Measurements from ENCODE around the gene FEM1C.
"Not testable (repeated sequence)": the region's sequence is repeated elsewhere in the genome, so short reads cannot be mapped to it uniquely, and the experiment has no call there.

FEM1C gene

DNA sequence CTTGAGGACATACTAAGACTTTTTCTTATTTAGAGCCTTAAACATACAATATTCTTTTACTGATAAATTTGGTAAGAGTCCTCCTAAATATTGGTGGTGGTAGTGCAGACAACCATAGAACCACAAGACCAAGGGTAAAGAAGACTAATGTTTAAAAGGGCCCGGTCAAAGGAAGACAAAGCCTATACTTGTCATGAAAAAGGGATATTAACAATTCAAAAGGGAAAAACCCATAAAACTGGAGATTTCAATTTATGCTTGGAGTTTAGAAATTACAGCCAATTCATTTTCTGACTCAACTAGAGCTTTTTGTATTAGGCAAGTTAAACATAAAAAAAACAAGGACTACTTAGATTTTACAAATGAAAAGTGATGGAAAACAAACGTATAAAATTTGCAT, 24.4 kb downstream of the FEM1C start:
- DNase-seq (ENCODE audit: low read depth in 2 of 2): no peak

DNA sequence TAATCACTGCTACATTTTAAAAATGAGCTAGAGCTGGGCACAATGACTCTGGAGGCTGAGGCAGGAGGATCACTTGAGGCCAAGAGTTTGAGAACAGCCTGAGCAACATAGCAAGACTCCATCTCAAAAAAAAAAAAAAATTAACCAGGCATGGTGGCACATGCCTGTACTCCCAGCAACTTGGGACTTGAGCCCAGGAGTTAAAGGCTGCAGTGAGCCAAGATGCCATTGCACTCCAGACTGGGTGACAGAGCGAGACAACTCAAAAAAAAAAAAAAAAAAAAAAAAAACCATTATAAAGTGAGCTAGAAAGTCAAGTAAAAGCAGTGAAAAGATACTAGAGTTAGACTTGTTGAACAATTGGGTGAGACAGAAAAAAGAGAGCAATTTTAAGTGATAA, 28.2 kb downstream of the FEM1C start:
- no peak for DNase-seq (ENCODE audit: low read depth in 2 of 2)

DNA sequence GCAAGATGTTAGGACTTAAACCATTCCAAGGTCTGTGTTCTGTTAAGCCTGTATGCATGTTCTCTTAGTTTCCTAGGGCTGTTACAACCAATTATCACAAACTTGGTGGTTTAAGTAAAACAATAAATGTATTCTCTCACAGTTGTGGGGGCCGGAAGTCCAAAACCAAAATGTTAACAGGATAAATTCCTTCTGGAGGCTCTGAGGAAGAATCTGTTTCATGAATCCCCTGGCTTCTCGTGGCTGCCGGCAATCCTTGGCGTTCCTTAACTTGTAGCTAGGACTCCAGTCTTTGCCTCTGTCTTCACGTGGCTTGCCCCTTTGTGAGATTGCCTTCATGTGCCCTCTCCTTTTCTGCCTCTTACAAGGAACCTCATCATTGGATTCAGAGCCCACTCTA, 30.4 kb downstream of the FEM1C start:
- no peak for DNase-seq (ENCODE audit: low read depth in 2 of 2)

DNA sequence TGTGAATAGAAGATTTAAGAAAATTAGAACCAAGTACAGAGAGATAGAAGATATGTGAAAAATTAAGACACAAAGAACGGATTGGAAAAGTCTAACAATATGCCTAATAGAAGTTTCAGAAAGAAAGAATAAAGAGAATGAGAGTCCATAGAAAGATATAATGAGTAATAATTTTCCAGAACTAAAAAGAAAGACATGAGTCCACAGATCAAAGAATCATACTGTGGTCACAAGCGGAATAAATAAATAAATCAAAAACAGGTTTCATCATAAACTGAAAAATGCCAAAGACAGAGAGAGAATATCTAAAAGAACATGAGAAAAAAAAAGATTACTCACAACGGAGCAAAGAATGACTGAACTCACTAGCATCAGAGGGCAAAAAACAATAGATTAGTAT, 32.9 kb downstream of the FEM1C start:
- DNase-seq (ENCODE audit: low read depth in 2 of 2): no peak

DNA sequence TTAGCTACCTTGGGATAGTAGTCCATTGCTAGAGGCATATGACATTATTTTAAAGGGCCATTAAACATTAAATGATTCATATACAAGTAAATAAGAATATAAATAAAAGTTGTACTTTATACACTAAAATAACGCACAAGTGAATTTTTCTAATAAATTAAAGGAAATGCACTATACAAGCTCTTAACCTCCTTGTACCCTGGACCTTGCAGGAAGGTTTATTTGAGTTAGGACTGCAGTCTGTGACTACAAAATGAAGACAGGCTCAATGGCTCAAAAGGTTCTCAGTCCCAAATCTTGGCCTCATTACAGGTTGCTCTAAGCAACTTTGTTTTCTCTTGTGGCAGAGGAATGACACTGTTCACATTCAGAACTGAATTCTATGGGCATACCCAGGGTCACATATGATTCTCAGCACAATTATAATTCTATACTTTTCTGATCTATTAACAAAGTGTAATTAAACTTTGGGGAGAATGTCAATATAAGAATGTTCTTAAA, 34.4 kb downstream of the FEM1C start:
- DNase-seq (ENCODE audit: low read depth in 2 of 2): no peak

DNA sequence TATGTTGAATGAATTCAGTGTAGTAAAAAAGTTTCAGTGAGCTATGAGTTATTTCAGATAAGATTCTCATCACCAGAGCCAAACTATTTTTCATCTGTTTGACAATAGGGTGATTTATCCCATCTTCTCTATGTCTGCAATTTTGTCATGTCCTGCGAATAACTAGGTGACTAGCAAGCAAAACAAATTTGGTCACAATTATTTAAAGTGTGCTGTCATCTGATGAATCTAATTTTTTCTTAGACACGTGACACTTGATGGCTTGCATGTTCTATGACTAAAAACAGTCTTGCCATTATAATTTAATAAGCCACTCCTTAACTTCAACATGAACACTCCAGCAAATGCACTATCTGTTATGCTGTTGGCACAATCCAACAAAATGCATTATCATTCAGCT, 35.0 kb downstream of the FEM1C start:
- no peak for DNase-seq (ENCODE audit: low read depth in 2 of 2)

DNA sequence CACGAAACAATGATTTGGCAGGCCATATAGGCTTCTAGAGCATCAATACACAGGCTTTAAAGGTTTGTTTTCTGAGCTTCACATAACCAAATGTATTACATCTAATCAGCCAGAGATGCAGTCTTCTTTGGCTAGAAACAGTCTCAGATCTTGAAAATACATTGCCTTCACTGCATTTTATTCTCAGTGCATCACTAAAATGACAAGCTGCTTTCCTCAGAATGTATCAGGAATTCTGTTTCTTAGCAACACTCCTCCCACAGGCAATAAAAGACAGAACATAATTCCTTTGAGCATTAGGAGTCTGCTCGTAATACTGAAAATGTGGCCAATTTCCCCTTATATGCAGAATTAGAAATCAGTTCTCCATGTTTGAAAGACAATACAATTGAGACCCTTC, 36.9 kb downstream of the FEM1C start:
- no peak for DNase-seq (ENCODE audit: low read depth in 2 of 2)

DNA sequence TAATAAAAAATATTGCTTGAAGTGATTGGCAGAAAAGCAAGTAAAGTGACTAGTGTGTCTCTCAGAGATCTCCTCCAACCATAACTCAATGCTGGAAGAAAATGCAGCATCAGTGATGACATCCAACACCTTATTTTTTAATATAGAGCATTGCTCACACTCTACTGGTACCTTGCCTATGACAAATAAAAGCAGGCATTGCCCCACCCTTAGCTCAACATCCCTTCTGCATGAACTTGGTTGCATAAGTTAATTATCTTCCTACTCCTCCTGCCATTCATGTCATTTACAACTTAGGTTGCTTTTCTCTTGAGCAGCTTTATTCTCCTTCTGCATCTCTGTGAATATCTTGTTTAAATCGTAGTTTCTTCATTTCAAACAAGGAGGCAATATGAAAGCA, 41.2 kb downstream of the FEM1C start:
- DNase-seq (ENCODE audit: low read depth in 2 of 2): no peak

DNA sequence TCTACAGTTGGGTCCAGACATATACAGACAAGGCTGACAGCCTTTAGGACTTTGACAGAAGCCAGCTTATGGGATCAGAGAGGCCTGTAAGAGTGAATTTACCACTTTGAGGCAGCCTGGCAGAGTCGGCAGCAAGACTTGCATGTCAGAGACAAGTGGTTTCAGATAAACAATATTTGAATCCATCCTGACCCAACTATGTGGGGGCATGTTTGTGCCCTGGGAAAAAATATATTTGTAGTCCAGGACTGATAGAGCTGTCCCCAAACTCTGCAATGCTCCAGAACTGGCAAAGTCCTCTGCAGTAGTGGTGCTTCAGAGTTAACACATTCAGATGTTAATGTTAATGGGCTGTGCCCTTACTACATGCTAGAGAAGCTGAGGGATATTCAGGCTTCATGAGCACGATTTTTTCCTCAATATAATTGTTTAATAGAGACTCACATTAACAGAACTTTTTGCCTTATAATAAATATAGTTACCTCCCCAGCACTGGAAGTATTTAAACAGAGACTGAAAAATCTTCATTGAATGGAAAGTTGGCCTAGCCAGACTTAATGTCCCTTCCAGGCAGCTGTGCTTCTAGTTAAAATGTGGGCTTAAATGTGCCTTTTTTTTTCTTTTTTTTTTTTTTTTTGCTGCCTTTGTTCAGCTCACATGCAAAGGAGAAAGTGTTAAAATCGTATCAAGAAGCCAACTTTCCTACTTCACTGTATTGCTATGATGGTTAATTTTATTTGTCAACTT, 42.9 kb downstream of the FEM1C start:
- no peak for DNase-seq (ENCODE audit: low read depth in 2 of 2)

DNA sequence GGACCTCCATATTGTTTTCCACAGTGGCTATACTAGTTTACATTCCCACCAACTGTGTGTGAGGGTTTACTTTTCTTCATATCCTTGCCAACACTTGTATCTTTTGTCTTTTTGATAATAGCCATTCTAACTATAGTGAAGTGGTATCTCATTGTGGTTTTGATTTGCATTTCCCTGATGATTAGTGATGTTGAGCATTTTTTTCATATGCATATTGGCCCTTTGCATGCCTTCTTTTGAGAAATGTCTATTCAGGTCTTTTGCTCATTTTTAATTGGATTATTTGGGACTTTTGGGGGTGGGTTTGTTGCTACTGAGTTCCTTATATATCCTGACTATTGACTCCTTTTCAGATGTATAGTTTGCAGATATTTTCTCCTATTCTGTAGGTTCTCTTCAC, 44.4 kb downstream of the FEM1C start:
- no peak for DNase-seq (ENCODE audit: low read depth in 2 of 2)

DNA sequence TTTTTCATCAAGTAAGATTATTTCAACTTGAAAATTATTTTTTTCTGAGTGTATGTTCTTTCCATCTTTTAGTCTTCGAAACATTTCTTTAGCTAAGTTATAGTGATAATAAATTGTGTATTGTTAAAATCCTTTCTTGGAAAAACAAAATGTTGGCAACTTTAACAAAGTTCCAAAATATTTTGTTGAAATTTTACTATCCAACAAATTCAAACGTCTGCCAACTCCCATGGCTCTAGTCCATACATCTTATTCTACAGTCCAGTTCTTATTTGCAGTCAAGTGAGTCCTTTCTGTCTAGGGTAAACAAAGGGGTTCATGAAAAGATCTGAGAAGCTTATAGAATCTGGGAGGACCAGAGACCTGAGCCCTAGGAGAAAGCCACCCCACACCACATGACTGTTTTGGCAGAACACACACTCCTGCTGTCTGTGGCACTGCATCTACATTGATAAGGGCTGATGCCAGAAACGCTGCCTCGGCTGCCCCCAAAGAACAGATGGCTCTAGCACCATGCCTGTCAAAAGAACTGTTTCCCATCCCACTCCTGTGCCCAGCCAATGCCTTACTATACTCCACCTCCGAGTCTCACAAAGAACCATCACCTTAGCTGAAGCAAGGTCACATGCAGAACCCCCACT, 47.5 kb downstream of the FEM1C start:
- no peak for DNase-seq (ENCODE audit: low read depth in 2 of 2)

DNA sequence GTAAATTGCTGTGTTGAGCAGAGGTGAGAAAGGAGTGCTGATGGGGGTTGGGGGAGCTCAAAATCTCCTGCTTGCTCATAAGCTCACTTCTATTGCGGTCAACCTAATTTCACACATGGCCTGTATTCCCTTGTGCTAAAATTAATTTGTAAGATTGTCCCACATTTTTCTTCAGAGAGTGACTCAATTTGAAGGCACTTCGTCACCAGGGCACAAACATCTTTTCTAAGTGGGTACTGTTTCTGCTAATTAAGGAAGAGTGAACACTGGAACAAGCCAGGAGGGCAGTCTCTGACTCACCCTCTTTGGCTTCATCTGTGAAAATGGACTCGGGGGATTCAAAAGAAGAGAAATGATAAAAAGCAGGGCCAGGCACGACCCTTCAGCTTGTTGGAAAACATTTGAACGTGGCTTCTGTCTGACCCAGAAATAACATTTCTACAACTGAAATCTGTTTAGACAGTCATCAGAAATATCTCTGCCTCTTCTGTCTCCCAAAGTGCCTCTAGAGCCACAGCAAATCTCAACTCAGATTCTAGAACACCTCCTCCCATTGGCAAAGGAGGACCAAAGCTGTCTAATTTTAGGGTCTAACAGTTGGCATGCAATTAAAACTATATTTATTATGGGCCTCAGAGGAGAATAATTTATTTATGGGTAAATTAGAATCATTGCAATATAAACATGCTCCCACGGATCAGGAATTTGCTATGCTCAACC, 49.8 kb downstream of the FEM1C start:
- DNase-seq (ENCODE audit: low read depth in 2 of 2): no peak

DNA sequence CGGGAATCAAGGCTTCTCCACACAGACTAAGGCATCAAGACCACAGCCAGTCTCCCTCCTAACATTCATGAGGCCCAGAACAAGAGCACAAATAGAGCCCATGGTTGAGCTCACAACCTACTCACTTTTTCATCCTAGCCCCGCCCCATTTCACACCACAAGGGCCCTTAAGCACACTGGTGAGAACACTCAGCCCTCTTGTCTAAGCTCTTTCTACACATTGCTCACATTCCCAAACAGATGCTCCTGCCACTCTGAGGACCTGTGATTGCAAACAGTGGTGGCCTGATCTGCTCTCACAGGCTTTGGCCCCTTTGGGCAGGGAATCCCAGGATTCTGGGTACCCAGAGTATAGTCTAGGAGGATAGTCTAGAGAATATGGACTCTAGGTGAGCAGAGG, 54.0 kb downstream of the FEM1C start:
- DNase-seq (ENCODE audit: low read depth in 2 of 2): no peak

DNA sequence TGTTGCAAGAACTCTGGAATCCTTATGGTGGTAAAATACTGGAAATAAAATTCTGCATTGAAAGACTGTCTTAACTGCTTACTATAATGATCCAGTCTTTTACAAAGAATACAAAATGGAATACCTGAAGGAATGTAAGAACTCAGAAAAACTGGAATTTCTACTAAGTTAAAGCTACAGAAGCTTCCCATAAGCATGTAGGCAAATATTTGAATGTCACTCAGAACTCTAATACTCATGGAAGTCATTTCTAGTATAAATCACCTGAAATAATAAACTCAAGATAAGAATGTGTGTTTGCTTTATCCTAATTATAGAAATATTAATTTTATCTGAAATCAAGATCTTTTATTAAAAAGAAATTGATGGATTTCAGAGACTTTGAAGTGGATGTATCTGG, 54.8 kb downstream of the FEM1C start:
- no peak for DNase-seq (ENCODE audit: low read depth in 2 of 2)

DNA sequence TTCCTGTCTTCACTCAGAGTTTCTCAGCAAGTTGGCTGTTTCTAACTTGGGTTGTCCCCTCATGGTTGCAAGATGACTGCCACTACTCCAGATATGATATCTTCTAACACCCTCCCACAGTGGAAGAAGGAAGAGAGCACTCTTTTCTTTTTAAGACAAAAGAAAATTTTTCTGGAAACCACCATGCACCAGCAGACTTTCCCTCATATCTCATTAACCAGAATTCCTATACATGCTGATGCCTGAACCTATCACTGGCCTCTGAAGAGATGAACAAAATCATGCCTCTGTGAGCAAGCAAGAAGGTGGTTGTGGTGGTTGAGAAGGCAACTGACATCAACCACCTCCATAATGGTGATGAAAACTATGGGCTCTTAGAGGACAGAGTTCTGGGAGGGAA, 56.8 kb downstream of the FEM1C start:
- no peak for DNase-seq (ENCODE audit: low read depth in 2 of 2)

DNA sequence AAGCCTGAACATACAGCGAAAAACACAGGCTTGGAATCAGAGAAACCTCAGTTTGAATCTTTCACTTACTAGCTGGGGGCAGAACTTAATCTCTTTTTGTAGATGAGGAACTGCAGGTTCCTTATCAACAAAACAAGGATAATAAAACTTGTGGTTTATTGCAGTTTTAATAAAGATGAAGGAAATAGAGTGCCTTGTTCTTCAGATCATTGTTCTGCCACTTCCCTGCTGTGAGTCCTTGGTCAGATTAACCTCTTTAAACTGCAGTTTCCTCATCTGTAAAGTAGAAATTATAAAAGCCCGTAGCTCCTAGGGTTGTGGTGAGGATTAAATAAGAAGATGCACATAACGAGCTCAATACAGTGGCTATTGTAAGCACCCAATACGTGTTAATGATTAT, 57.4 kb downstream of the FEM1C start:
- DNase-seq (ENCODE audit: low read depth in 2 of 2): no peak

DNA sequence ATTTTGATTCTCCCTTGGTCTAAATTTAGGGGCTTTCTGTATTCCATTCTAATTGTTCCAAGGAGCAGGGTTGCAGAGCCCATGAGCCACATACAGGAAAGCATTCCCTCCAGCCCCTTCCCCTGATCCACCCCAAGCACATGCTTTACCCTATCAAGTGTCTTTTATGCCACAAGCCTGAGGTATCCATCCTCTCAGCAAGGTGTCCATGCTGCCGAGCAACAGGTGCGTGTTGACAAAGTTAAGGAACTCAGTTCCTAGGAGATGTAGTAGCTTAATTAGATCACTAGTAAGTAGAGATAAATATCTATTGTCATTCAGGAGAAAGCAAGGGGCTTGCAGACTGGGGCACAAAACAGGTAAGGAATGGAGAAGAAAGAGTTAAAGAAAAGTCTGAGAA, 57.8 kb downstream of the FEM1C start:
- no peak for DNase-seq (ENCODE audit: low read depth in 2 of 2)

DNA sequence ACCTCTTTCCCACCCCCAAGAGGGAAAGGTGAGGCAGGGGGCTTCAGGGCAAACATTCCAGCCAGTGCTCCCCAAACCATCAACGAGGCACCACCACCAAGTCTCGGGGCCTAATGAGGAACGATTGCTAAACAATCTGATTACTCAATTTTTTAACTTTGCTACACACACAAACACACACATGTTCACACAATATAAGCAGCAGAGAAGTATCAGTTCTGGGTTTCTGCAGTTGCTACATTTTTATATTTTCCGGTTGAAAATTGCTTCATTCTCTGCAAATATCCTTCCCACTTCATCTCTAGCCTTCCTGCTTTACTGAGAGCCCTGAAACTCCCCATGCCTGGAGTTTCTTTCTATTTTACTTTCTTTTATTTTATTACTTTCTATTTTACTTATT, 60.2 kb downstream of the FEM1C start:
- DNase-seq (ENCODE audit: low read depth in 2 of 2): no peak

DNA sequence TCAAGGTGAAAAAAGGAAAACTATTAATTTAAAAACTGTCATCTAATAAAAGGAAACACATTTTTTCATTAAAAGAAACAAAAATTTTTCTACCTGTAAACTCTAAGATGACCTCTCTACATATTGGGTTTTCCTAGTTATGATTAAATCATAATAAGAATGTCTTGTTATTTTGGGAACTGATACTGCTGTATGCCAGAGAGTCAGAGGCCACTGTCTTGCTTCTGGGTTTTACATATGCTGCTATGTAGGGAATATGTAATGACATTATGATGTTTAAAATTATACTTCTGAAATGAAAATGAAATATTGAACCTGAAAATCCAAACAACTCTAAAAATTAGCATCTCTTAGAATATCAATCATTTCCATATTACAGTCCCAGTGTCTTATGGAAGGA, 63.7 kb downstream of the FEM1C start:
- DNase-seq (ENCODE audit: low read depth in 2 of 2): no peak

DNA sequence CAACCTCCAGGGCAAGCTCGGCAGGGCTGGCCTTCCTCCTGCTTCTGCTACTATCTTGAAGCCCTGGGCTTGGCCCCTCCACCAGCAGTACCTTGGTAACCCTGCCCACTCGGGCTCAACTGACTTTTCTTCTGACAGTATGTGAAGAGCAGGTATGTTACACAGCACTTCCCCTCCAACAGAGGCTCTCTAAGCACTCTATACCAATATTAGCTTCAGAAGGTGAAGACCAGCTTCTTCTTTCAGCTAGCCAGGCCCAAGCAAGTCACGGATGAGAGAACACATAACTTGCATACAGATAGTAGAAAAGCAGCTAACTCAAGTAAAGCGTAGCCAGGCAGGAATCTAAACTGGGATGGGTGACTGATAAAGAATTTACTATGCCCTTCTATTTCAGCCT, 64.3 kb downstream of the FEM1C start:
- no peak for DNase-seq (ENCODE audit: low read depth in 2 of 2)

DNA sequence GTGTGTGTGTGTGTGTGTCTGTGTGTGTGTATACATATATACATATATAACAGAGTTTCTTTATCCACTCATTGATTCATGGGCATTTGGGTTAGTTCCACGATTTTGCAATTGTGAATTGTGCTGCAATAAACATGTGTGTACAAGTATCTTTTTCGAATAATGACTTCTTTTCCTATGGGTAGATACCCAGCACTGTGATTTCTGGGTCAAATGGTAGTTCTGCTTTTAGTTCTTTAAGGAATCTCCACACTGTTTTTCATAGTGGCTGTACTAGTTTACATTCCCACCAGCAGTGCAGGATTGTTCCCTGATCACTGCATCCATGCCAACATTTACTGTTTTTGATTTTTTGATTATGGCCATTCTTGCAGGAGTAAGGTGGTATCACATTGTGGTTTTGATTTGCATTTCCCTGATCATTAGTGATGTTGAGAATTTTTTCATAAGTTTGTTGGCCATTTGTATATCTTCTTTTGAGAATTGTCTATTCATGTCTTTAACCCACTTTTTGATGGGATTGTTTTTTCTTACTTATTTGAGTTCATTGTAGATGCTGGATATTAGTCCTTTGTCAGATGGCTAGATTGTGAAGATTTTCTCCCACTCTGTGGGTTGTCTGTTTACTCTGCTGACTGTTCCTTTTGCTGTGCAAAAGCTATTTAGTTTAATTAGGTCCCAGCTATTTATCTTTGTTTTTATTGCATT, 65.3 kb downstream of the FEM1C start:
- DNase-seq (ENCODE audit: low read depth in 2 of 2): not testable (repeated sequence)

DNA sequence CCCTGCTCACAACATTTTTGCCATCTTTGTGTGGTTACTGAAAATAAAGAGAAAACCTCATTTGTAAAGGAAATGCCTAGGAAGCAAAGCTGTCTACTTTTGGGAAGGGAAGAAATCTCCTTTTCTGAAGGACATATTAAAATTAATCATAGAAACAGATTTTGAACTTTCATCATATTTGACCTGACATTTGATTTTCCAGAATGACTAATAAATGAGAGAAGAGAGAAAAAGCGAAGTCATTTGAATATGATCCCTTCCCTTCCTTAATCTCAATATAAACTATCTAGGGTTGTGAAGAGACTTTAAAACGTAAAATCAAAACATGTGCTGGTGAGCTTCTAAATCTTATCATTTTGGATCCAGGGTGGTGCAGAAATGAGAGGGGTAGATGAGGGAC, 66.3 kb downstream of the FEM1C start:
- DNase-seq (ENCODE audit: low read depth in 2 of 2): no peak
